KMS-11 (cell line): ENCODE measurements around the gene CAMLG.

Experiments
- H2AFZ ChIP-seq: fragments of 200-600 bp; sonication (generic); 2 replicates; pipeline ENCODE4 v1.6.1; 2016; ENCODE audit warnings: antibody characterized with exemption, mixed run types, low read depth
- H3K27ac ChIP-seq: fragments of 200-600 bp; sonication (generic); 2 replicates; pipeline ENCODE4 v1.6.1; 2016; ENCODE audit warnings: mild to moderate bottlenecking, mixed run types
- H3K27me3 ChIP-seq: fragments of 200-600 bp; sonication (generic); 2 replicates; pipeline ENCODE4 v1.6.1; 2017; ENCODE audit warnings: mild to moderate bottlenecking, low read depth, mixed run types, moderate library complexity; ENCODE audit not compliant: insufficient read depth
- H3K36me3 ChIP-seq: fragments of 200-600 bp; sonication (generic); 2 replicates; pipeline ENCODE4 v1.6.1; 2017; ENCODE audit warnings: mild to moderate bottlenecking, mixed run types; ENCODE audit not compliant: insufficient read depth
- H3K4me1 ChIP-seq: fragments of 200-600 bp; sonication (generic); 2 replicates; pipeline ENCODE4 v1.6.1; 2016; ENCODE audit warnings: mild to moderate bottlenecking, low read depth, mixed run types; ENCODE audit not compliant: poor library complexity, severe bottlenecking
- H3K4me2 ChIP-seq: fragments of 200-600 bp; sonication (generic); 2 replicates; pipeline ENCODE4 v1.7.0; 2016; ENCODE audit warnings: mild to moderate bottlenecking, mixed run types
- H3K4me3 ChIP-seq: fragments of 200-600 bp; sonication (generic); IDR thresholded peaks from 2 replicates; pipeline ENCODE4 v1.6.1; 2017; ENCODE audit warnings: low read depth, low read length, mixed read lengths; ENCODE audit not compliant: insufficient read depth
- H3K79me2 ChIP-seq: fragments of 200-600 bp; sonication (generic); 2 replicates; pipeline ENCODE4 v1.6.1; 2016; ENCODE audit warnings: low read depth, mixed run types; ENCODE audit not compliant: insufficient read depth
- H3K9ac ChIP-seq: fragments of 200-600 bp; sonication (generic); 2 replicates; pipeline ENCODE4 v1.6.1; 2016; ENCODE audit warnings: mild to moderate bottlenecking, mixed run types
- H4K20me1 ChIP-seq: fragments of 200-600 bp; sonication (generic); 2 replicates; pipeline ENCODE4 v1.6.1; 2016; ENCODE audit warnings: mild to moderate bottlenecking, mixed run types; ENCODE audit not compliant: insufficient read depth
- TF ChIP-seq, protein P1 (sequence below): fragments of 200-600 bp; sonication (generic); conservative IDR thresholded peaks from 2 replicates; pipeline ENCODE4 v1.6.1; 2017; ENCODE audit warnings: low read depth, mild to moderate bottlenecking, antibody characterized with exemption, low read length, moderate library complexity, mixed read lengths

CAMLG gene

DNA sequence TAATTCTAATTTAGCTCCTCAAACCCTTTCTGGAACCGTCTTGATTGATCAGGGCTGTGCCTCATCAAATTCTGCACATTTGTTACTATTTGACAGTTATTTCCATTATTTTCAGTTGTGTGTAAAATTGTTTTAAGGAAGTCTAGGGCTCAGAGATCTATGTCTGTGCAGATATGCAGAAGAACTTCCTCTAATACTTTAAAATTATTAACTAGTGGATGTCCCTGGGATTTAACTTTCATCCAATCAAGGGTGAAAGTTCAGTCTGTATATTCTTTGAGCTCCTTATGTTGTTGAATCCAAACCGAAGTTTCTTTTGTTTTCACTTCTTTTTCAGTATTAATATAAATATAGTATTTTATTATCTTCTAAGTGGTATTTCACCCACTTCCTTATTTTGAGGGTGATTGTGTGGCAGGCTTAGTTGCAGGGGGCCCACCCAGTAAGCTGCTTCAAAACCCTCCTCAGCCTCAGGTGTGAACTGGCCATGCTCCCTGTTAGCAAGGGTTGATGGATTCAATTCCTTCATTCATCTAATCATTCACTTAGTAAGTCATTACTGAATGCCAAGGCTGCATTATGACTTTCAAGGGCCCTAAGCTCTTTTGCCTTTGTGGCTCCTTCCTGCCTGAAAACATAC, 2.1 kb upstream of the CAMLG start:
- Histone ChIP-seq H2AFZ (no peak overlapping the region), H3K9ac (no peak overlapping the region), H3K79me2 (peaks cover 16% of the 10 kb centered on the region; the same call in 1 of the 2 replicates), H3K36me3 (no peaks in the 10 kb centered on the region), H3K4me3 (no peak overlapping the region), H3K4me1 (peaks cover 19% of the 10 kb centered on the region), H3K4me2 (no peak overlapping the region), H4K20me1 (no peaks in the 10 kb centered on the region), H3K27ac (no peak overlapping the region), H3K27me3 (no peaks in the 10 kb centered on the region)
- TF ChIP-seq, protein P1, sequence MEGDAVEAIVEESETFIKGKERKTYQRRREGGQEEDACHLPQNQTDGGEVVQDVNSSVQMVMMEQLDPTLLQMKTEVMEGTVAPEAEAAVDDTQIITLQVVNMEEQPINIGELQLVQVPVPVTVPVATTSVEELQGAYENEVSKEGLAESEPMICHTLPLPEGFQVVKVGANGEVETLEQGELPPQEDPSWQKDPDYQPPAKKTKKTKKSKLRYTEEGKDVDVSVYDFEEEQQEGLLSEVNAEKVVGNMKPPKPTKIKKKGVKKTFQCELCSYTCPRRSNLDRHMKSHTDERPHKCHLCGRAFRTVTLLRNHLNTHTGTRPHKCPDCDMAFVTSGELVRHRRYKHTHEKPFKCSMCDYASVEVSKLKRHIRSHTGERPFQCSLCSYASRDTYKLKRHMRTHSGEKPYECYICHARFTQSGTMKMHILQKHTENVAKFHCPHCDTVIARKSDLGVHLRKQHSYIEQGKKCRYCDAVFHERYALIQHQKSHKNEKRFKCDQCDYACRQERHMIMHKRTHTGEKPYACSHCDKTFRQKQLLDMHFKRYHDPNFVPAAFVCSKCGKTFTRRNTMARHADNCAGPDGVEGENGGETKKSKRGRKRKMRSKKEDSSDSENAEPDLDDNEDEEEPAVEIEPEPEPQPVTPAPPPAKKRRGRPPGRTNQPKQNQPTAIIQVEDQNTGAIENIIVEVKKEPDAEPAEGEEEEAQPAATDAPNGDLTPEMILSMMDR = no peak

DNA sequence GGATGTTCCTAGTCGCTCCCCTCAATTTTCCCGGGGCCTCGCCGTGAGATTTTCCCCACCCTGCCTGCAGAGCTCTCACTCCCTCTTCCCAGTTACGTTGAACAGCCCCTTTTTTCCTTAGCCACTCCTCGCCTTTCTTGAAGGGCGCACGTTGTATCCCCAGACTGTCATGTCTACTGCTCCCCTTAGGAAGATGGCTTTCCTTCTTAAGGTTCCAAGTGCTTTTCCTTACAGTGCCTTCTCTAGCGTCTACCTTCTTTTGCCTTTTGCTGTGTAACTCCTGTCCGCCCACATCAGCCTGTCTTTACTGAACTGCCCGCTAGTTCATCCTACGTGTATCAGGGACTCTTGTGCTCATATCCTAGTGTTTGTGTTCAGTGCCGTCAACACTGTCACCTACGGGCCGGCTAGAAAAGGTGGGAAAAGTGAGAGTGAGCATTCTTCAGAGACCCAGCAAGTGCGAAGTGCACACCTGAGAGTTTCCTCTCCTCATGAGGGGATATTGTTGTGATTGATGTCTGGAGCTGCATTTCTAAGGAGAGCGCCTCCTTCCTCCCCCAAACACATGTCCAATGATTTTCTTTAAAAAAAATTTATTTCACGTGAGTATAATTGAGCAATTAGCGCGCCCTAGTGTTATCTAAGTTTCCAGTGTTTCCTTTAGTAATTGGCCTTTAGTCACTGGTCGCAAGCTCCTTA, 764 bp downstream of the CAMLG start:
- TF ChIP-seq, protein P1 = no peak
- Histone ChIP-seq H3K27me3 (no peaks in the 10 kb centered on the region), H2AFZ (peak overlapping the region; percentile 84), H3K4me2 (peak overlapping the region; percentile 66), H3K4me1 (peaks cover 19% of the 10 kb centered on the region), H3K9ac (peak overlapping the region; percentile 62; the same call in 1 of the 2 replicates), H3K4me3 (no peak overlapping the region), H4K20me1 (no peaks in the 10 kb centered on the region), H3K79me2 (peaks cover 28% of the 10 kb centered on the region), H3K36me3 (no peaks in the 10 kb centered on the region), H3K27ac (peak overlapping the region; percentile 23; the same call in 1 of the 2 replicates)

DNA sequence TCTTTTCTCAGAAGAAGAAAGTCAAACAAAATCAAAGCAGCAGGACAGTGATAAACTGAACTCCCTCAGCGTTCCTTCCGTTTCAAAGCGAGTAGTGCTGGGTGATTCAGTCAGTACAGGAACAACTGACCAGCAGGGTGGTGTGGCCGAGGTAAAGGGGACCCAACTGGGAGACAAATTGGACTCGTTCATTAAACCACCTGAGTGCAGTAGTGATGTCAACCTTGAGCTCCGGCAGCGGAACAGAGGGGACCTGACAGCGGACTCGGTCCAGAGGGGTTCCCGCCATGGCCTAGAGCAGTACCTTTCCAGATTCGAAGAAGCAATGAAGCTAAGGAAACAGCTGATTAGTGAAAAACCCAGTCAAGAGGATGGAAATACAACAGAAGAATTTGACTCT, 2.7 kb downstream of the CAMLG start:
- Histone ChIP-seq H3K4me1 (peaks cover 19% of the 10 kb centered on the region), H4K20me1 (no peaks in the 10 kb centered on the region), H3K27ac (no peak overlapping the region), H3K4me3 (no peak overlapping the region), H3K4me2 (no peak overlapping the region), H2AFZ (no peak overlapping the region), H3K36me3 (no peaks in the 10 kb centered on the region), H3K9ac (no peak overlapping the region), H3K79me2 (peaks cover 28% of the 10 kb centered on the region), H3K27me3 (no peaks in the 10 kb centered on the region)
- TF ChIP-seq, protein P1 = no peak

DNA sequence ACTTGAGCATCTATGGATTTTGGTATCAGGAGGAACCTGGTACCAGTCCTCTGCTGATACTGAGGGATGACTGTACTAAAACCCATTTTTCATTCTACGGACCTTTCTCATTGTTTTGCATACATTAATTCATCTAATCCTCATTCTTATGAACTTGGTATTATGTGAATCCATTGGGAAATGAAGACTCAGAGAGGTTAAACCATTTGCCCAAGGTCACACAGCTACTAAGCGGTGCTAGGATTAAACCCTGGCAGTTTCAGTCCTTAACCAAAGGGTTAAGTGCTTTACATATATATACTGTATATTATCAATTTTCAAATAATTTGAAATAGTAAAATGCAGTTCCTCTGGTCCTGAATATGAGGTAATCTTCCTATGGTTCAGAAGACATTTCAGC, 3.8 kb downstream of the CAMLG start:
- Histone ChIP-seq H3K4me2 (no peak overlapping the region), H3K4me1 (peaks cover 19% of the 10 kb centered on the region), H4K20me1 (no peaks in the 10 kb centered on the region), H3K36me3 (no peaks in the 10 kb centered on the region), H3K27ac (no peak overlapping the region), H3K4me3 (no peak overlapping the region), H2AFZ (no peak overlapping the region), H3K79me2 (peaks cover 28% of the 10 kb centered on the region), H3K9ac (no peak overlapping the region), H3K27me3 (no peaks in the 10 kb centered on the region)
- TF ChIP-seq, protein P1 = no peak
